ENCODE measurements around the gene MARK4.

DNA sequence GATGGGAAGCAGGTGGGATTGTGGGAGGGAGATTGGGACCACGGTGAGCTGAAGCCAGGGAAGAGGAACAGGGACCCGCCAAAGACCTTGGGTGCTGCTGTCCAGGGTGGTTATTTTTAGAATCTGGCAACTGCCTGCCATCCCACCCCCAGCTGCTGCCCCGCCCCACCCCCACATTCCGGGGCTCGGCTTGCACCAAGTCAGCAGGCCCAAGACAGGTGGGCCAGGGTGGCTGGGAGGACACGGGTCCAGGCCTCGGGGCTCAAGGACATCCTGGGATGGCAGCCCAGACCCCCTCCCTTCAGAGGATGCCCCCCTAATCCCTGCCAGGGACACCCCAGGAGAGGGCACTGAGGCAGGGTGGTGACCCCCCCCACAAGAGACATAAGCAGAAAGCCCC lies 70.8 kb downstream of the MARK4 start:
- no peak for TF ChIP-seq TAF1 (conservative IDR thresholded peaks at IDR 0.05)
- no peak for TF ChIP-seq YY1 (IDR thresholded peaks at IDR 0.05)
- TF ChIP-seq, protein P1, sequence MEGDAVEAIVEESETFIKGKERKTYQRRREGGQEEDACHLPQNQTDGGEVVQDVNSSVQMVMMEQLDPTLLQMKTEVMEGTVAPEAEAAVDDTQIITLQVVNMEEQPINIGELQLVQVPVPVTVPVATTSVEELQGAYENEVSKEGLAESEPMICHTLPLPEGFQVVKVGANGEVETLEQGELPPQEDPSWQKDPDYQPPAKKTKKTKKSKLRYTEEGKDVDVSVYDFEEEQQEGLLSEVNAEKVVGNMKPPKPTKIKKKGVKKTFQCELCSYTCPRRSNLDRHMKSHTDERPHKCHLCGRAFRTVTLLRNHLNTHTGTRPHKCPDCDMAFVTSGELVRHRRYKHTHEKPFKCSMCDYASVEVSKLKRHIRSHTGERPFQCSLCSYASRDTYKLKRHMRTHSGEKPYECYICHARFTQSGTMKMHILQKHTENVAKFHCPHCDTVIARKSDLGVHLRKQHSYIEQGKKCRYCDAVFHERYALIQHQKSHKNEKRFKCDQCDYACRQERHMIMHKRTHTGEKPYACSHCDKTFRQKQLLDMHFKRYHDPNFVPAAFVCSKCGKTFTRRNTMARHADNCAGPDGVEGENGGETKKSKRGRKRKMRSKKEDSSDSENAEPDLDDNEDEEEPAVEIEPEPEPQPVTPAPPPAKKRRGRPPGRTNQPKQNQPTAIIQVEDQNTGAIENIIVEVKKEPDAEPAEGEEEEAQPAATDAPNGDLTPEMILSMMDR (IDR thresholded peaks at IDR 0.05; ENCODE audit: low read depth, low read length, missing input control) = no peak
- no peak for TF ChIP-seq SP1 (IDR thresholded peaks at IDR 0.05)
- TF ChIP-seq RAD21 (IDR thresholded peaks at IDR 0.05) = no peak
- TF ChIP-seq GABPA (IDR thresholded peaks at IDR 0.05 in 1 of 2, conservative IDR thresholded peaks at IDR 0.05 in 1 of 2) = no peak
- no peak for TF ChIP-seq JUND (IDR thresholded peaks at IDR 0.05)
- TF ChIP-seq, protein P2, sequence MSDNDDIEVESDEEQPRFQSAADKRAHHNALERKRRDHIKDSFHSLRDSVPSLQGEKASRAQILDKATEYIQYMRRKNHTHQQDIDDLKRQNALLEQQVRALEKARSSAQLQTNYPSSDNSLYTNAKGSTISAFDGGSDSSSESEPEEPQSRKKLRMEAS (IDR thresholded peaks at IDR 0.05) = no peak
- TF ChIP-seq, protein P3, sequence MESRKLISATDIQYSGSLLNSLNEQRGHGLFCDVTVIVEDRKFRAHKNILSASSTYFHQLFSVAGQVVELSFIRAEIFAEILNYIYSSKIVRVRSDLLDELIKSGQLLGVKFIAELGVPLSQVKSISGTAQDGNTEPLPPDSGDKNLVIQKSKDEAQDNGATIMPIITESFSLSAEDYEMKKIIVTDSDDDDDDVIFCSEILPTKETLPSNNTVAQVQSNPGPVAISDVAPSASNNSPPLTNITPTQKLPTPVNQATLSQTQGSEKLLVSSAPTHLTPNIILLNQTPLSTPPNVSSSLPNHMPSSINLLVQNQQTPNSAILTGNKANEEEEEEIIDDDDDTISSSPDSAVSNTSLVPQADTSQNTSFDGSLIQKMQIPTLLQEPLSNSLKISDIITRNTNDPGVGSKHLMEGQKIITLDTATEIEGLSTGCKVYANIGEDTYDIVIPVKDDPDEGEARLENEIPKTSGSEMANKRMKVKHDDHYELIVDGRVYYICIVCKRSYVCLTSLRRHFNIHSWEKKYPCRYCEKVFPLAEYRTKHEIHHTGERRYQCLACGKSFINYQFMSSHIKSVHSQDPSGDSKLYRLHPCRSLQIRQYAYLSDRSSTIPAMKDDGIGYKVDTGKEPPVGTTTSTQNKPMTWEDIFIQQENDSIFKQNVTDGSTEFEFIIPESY (IDR thresholded peaks at IDR 0.05) = no peak
- TF ChIP-seq, protein P4, sequence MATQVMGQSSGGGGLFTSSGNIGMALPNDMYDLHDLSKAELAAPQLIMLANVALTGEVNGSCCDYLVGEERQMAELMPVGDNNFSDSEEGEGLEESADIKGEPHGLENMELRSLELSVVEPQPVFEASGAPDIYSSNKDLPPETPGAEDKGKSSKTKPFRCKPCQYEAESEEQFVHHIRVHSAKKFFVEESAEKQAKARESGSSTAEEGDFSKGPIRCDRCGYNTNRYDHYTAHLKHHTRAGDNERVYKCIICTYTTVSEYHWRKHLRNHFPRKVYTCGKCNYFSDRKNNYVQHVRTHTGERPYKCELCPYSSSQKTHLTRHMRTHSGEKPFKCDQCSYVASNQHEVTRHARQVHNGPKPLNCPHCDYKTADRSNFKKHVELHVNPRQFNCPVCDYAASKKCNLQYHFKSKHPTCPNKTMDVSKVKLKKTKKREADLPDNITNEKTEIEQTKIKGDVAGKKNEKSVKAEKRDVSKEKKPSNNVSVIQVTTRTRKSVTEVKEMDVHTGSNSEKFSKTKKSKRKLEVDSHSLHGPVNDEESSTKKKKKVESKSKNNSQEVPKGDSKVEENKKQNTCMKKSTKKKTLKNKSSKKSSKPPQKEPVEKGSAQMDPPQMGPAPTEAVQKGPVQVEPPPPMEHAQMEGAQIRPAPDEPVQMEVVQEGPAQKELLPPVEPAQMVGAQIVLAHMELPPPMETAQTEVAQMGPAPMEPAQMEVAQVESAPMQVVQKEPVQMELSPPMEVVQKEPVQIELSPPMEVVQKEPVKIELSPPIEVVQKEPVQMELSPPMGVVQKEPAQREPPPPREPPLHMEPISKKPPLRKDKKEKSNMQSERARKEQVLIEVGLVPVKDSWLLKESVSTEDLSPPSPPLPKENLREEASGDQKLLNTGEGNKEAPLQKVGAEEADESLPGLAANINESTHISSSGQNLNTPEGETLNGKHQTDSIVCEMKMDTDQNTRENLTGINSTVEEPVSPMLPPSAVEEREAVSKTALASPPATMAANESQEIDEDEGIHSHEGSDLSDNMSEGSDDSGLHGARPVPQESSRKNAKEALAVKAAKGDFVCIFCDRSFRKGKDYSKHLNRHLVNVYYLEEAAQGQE (IDR thresholded peaks at IDR 0.05) = no peak
- no peak for TF ChIP-seq RXRA (IDR thresholded peaks at IDR 0.05)
- TF ChIP-seq FOXA1 (IDR thresholded peaks at IDR 0.05) = no peak

All from liver (tissue), 3 donors.